Body of pancreas (tissue), 4 donors: ENCODE measurements around the gene SEMG2. TPM values are rescaled to one million over a fixed set of nuclear protein-coding genes. Genes with fewer than 3 reads are reported as not detected.

Source experiments
- ATAC-seq: fragments of 150-250 bp; one replicate; pipeline ENCODE4 v1.9.1; 2016
- DNase-seq, 4 donors: peaks; one replicate each; pipeline ENCODE4 v3.0.0-alpha.2; 2019
- H3K27ac ChIP-seq, 4 donors: fragments of 200-600 bp; sonication (generic); 1 replicate in 3 of 4; 2 replicates in 1 of 4; pipeline versions ENCODE4 v1.5.1 to v1.6.1; 2016 to 2019; ENCODE audit warnings: mild to moderate bottlenecking in 1 of 4, mixed read lengths in 1 of 4, moderate library complexity in 1 of 4
- H3K27me3 ChIP-seq, 2 donors: fragments of 200-600 bp; sonication (generic); one replicate each; pipeline ENCODE4 v1.6.0; 2016; ENCODE audit warnings: mild to moderate bottlenecking in 1 of 2
- H3K36me3 ChIP-seq, 2 donors: fragments of 200-600 bp; sonication (generic); replicated peaks in 1 of 2; 2 replicates each; pipeline ENCODE4 v1.5.1; 2016; ENCODE audit warnings: low read depth in 2 of 2; ENCODE audit not compliant: insufficient read depth in 1 of 2
- H3K4me1 ChIP-seq: fragments of 200-600 bp; sonication (generic); one replicate; pipeline ENCODE4 v1.6.0; 2016
- H3K4me3 ChIP-seq, 2 donors: fragments of 200-600 bp; sonication (generic); 1 replicate in 1 of 2; 2 replicates in 1 of 2; pipeline ENCODE4 v1.5.1; 2016 to 2019
- H3K9me3 ChIP-seq, 3 donors: fragments of 200-600 bp; sonication (generic); 1 replicate in 2 of 3; 2 replicates in 1 of 3; pipeline ENCODE4 v1.5.1; 2016
- POLR2A ChIP-seq, 3 donors: fragments of 450-650 bp; IDR thresholded peaks; one replicate each; pipeline ENCODE4 v1.6.1; 2016; ENCODE audit warnings: antibody characterized with exemption in 3 of 3, mild to moderate bottlenecking in 2 of 3
- WGBS, 2 donors: methylation state at CpG; one replicate each; pipeline ENCODE4 v1.1.5; 2017; 5-methylcytosine and 5-hydroxymethylcytosine counted together
- intact Hi-C: fragments of 100-400 bp; cut with DNase I; formaldehyde crosslinking; loops from one replicate; pipeline ENCODE4 v1.15.1; 2023
- total RNA-seq, 2 donors: library from RNA; depleted of rRNA; stranded (reverse); fragments of >200 nt; gene quantifications; one replicate each; pipeline ENCODE4 v1.1.0, GENCODE V29; 2016
- TF ChIP-seq, protein P1 (sequence below), 7 experiments: fragments of 450-650 bp in 4 of 7; fragments of 200-600 bp in 3 of 7; sonication (generic) in 3 of 7; IDR thresholded peaks; one replicate each; pipeline ENCODE4 v1.5.1; 2016 to 2019; ENCODE audit warnings: antibody characterized with exemption in 7 of 7

The SEMG2 gene
- total RNA-seq, 2 donors from 2014 or later = not detected

- DNase-seq (no peak), ATAC-seq (no peak)
- Histone ChIP-seq H3K36me3 (no peaks in the 10 kb centered on the region), H3K4me3 (no peak overlapping the region), H3K27me3 (no peaks in the 10 kb centered on the region), H3K9me3 (no peaks in the 10 kb centered on the region), H3K4me1 (no peaks in the 10 kb centered on the region), H3K27ac (no peak overlapping the region)
- intact Hi-C loops = no loop called here
- TF ChIP-seq, protein P1, sequence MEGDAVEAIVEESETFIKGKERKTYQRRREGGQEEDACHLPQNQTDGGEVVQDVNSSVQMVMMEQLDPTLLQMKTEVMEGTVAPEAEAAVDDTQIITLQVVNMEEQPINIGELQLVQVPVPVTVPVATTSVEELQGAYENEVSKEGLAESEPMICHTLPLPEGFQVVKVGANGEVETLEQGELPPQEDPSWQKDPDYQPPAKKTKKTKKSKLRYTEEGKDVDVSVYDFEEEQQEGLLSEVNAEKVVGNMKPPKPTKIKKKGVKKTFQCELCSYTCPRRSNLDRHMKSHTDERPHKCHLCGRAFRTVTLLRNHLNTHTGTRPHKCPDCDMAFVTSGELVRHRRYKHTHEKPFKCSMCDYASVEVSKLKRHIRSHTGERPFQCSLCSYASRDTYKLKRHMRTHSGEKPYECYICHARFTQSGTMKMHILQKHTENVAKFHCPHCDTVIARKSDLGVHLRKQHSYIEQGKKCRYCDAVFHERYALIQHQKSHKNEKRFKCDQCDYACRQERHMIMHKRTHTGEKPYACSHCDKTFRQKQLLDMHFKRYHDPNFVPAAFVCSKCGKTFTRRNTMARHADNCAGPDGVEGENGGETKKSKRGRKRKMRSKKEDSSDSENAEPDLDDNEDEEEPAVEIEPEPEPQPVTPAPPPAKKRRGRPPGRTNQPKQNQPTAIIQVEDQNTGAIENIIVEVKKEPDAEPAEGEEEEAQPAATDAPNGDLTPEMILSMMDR (IDR thresholded peaks at IDR 0.05) = no peak
- no peak for TF ChIP-seq POLR2A (IDR thresholded peaks at IDR 0.05)
- 76 to 85% methylated on average over 2 of the region's 2 CpGs for WGBS, 2 donors
These were observed 17.0 kb downstream of the SEMG2 start for GRCh38 chr20:45238139-45238538.

DNA sequence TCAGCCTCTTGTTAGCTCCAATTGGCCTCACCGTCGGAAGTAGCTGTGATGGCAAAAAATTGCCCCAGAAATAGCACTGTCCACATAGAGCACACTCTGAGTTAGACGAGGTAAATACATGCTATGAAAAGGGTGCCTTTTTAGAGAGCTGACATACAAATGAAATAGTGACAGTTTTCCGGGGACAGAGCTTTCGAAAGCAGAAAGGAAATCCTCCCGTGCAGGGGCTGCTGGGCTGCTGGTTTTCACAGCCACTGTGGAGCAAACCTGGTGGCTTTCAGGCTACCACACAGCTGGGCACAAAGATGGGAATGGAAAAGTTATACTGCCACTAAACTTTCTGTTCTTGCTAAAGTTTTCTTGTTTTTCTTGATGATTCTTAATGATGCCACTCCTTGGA, 24.9 kb downstream of the SEMG2 start:
- H3K4me3 ChIP-seq = no peak overlapping the region
- 43 to 48% methylated on average over 6 of the region's 6 CpGs for WGBS, 2 donors
- no peak for TF ChIP-seq POLR2A (IDR thresholded peaks at IDR 0.05)
- no peaks in the 10 kb centered on the region for H3K4me1 ChIP-seq
- no peak for DNase-seq
- no peaks in the 10 kb centered on the region for H3K36me3 ChIP-seq
- intact Hi-C loops = no loop called here
- H3K27me3 ChIP-seq = no peaks in the 10 kb centered on the region
- no peak for ATAC-seq
- no peak overlapping the region for H3K27ac ChIP-seq
- H3K9me3 ChIP-seq = no peaks in the 10 kb centered on the region

DNA sequence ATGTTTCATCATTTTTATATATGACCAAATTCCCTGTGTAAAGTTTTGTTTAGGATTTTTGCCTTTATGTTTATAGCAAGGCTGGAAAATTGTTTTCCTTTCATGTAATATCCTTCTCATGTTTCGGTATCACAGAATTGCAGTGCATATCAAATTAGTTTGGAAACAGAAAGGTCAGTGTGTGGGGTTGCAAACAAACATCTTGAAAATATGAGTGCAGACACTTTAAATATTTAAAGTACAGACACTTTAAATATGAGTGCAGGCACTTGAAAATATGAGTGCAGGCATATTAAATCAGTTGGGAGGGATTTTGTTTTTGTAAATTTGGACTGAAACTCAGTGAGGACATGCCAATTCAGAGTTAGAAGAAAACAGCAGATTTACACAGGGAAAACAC, 26.7 kb downstream of the SEMG2 start:
- H3K27me3 ChIP-seq = no peaks in the 10 kb centered on the region
- ATAC-seq = no peak

DNA sequence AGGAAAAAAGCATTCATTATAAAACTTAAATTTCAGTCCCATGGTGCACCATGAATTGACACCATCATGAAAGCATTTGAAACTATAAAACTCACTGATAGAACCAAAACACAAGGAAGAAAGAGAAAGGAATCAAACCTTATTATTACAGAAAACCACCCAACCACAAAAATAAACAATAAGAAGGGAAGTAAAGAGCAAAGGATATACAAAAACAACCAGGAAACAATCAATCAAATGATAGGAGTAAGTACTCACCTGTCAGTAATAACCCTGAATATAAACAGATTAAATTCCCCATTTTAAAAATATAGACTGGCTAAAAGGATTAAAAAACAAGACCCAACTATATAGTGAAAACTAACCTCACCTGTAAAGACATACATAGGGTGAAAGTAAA, 27.4 kb downstream of the SEMG2 start:
- Histone ChIP-seq H3K27me3 (no peaks in the 10 kb centered on the region), H3K4me3 (no peak overlapping the region), H3K9me3 (no peaks in the 10 kb centered on the region), H3K36me3 (no peaks in the 10 kb centered on the region), H3K27ac (no peak overlapping the region), H3K4me1 (no peaks in the 10 kb centered on the region)
- no peak for DNase-seq
- ATAC-seq = no peak
- TF ChIP-seq, protein P1 (IDR thresholded peaks at IDR 0.05) = no peak
- TF ChIP-seq POLR2A (IDR thresholded peaks at IDR 0.05) = no peak
- intact Hi-C loops = no loop called here

More for the DNA sequence above, 26.7 kb downstream of the SEMG2 start:
- 81 to 90% methylated on average over 1 of the region's 1 CpG for WGBS, 2 donors
- intact Hi-C loops = no loop called here
- no peaks in the 10 kb centered on the region for H3K36me3 ChIP-seq
- no peak for DNase-seq
- H3K27ac ChIP-seq = no peak overlapping the region
- no peaks in the 10 kb centered on the region for H3K9me3 ChIP-seq
- no peaks in the 10 kb centered on the region for H3K4me1 ChIP-seq
- TF ChIP-seq, protein P1 (IDR thresholded peaks at IDR 0.05) = no peak
- TF ChIP-seq POLR2A (IDR thresholded peaks at IDR 0.05) = no peak
- H3K4me3 ChIP-seq = no peak overlapping the region

DNA sequence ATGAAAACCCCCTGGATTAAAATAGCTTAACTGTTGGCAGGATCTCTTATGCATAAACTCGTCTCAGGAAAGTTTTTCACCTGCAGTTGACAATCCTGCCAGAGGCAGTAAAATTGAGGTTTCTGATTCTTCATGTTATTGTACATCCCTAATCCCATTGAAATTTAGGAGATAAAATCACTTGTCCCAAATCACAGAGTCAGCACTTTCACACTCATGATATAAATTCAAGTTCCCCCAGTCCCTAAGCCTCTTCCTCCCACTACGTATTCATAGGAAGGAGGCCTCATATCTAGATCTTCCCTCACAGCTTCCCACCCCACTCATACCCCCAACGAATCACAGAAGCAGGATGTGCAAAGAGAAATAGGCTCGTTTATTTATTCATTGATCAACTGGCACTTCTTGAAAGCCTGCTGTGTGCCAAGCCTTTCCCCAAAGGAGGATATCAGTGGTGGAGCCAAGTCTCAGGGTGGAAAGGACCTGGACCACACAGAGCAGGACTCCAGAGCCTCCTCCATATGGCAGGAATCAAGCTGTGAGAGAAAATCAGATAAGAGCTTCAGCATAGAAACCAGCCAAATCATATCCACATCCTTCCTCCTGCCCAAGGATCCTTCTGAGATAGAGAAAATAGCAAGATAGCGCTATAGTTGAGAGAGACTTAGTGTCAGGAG, 30.8 kb downstream of the SEMG2 start:
- peaks cover 15% of the 10 kb centered on the region for H3K4me1 ChIP-seq
- 56 to 62% methylated on average over 5 of the region's 5 CpGs for WGBS, 2 donors
- H3K27me3 ChIP-seq = no peaks in the 10 kb centered on the region
- no peak for ATAC-seq
- intact Hi-C loops = no loop called here
- H3K4me3 ChIP-seq = no peak overlapping the region
- H3K27ac ChIP-seq = no peak overlapping the region
- no peak for DNase-seq
- H3K36me3 ChIP-seq = no peaks in the 10 kb centered on the region
- H3K9me3 ChIP-seq = no peaks in the 10 kb centered on the region
- TF ChIP-seq POLR2A (IDR thresholded peaks at IDR 0.05) = no peak
- TF ChIP-seq, protein P1 (IDR thresholded peaks at IDR 0.05) = no peak
